Hypothalamus (tissue), 51 donors: Measurements from ENCODE around the gene FIGLA.
"Not testable (repeated sequence)": the region's sequence is repeated elsewhere in the genome, so short reads cannot be mapped to it uniquely, and the experiment has no call there.

Source experiments
- DNase-seq, 51 donors: peaks; one replicate each; lab custom pipeline; 2025; lab: John Stamatoyannopoulos, UW

The FIGLA gene

DNA sequence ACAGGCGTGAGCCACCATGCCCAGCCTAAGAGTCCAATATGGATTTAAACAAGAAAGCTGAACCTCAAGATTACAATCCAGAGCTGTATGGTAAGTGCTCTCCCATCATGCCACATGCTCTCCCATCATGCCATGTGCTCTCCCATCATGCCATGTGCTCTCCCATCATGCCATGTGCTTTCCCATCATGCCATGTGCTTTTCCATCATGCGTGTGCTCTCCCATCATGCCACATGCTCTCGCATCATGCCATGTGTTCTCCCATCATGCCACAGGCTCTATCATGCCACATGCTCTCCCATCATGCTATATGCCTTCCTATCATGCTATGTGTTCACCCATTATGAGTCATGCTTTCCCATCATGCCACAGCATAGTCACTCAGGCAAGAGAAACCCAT lies 43.2 kb downstream of the FIGLA start:
- DNase-seq = no peak

DNA sequence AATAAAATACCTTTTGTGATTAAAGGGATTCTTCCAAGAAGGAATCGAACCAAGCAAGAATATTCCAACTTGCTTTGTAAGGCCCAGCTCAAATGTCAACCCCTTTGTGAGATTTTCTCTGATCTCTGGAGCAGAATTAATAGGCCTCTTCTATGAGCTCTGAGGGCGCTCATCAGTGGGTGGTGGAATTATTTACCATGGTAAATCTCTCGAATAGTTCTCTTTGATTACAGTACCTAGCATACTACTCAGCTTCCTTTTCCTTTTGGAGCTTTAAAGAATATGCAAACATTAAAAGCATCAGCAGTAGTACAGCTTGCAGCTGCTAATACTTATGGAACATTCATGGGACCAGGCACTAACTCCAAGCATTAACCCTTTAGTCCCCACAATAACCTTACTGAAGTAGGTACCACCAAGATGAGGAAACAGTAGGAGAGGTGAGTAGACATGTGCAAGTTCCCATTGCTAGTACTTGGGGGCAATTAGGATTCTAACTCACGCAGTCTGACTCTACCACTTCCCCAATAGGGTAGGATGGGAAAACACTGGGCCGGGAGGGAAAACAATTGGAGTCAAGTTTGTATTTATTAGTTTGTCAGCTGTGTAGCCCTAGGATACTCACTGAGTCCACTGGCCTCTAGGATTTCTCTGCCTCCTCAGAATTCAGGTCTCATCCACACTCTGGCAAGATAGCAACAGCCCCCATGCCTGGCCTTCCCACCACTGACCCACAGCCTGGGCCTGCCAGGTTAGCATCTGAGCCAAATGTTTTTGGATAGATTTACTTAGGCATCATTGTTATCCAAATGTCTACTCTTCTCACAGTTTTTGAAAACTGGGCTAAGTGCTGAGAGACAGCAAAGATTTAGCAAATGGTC lies 44.1 kb downstream of the FIGLA start:
- DNase-seq = peak in 2 of 51 donors; percentile 12 to 18

DNA sequence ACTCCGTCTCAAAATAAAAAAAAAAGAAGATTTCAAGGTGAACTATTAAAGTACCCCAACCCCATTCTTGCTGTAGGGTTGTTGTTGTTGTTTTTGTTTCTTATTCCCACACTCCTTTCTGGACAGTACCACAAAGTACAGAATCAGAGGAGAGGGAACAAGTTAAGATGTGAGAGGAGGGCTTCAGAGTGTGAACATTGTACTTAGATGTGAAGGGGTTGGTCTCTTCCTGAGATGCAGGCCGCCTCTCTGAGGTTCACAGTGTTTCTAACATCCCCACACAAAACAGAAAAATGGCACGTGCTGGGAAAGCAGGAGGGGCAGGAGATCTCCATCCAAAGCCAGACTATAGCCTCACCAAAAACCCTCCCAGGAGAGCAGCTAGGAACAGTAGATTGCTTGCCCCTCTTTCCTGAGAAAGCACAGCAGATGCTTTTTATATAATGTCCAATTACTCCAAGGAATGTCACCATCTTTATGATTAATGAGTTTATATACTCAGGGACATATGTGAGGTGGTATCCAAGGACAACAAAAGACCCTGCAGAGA lies 45.1 kb downstream of the FIGLA start:
- DNase-seq = no peak

DNA sequence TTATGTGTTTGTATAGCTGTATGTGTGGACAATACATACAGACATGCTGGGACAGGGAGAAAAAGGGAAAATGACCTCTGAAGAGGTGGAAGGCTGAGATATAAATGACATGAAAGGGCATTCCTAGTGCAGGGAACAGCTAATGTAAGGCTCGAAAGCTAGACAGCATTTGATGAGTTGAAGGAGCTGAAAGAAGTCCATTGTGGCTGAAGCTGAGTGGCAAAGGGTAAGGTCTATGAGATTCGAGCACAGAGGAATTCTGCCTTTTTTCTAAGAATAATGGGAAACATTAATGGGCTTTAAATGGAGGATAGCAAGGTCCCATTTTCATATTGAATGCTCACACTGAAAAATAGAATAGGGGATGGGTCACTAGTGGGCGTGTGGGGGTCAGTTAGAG lies 46.0 kb downstream of the FIGLA start:
- DNase-seq = no peak

DNA sequence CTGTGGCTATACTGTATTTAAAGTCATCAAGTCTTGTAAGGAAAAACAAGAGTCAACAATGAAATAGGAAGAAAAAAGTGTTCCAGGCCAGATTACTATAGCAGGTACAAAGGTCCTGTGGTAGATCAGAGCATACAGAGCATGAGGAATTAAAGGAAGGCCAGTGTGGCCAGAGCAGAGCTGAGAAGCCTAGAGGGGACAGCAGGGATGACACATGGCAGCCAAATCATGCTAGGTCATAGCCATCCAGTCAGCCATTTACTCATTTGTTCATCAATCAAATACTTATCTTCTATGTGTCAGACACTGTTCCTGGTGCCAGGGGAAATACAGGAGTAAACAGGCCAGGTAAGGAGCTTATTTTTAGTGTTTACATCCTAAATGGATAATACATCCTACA lies 46.8 kb downstream of the FIGLA start:
- DNase-seq = no peak

DNA sequence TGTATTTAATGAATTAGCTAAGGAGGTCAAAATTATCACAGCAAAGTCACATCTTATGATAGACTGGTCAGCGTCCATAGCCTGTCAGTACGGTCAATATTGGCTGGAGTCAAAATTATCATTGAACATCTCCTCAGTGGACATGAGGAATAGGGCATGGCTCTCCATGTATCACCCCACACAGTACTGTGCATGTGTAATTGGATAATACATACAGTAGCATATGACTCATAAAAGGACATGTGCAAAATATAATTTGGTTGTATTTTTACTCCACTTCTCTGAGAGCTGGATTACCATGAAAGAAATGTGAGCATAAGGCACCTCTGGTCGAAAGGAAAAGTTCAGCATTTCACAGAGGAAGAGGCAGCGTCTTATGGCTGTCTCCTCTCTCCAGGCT lies 47.4 kb downstream of the FIGLA start:
- DNase-seq = no peak

DNA sequence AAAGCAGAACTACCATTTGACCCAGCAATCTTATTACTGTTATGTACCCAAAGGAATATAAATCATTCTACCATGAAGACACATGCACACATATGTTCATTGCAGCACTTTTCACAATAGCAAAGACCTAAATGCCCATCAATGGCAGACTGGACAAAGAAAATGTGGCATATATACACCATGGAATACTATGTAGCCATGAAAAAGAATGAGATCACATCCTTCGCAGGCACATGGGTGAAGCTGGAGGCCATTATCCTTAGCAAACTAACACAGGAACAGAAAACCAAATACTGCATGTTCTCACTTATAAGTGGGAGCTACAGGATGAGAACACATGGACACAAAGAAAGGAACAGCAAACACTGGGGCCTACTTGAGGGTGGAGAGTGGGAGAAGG lies 51.0 kb downstream of the FIGLA start:
- DNase-seq = not testable (repeated sequence)

DNA sequence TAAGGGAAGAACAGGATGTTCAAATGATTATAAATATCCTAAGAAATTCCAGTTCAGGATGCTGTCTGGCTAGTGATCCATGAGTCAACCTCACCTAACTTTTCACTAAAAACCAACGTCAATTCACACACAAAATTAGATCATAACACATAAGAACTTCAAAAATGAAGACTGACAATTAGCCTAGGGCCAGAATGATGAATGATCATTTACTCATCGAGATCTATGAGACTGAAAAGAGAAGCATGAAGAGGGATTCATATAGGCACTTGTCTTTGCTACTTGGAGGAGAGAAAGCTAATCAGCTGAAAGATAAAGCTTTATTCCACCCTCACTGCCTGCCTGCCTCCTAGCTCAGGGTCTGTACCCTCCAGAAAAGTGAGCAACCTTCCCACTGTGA lies 52.3 kb downstream of the FIGLA start:
- DNase-seq = no peak

DNA sequence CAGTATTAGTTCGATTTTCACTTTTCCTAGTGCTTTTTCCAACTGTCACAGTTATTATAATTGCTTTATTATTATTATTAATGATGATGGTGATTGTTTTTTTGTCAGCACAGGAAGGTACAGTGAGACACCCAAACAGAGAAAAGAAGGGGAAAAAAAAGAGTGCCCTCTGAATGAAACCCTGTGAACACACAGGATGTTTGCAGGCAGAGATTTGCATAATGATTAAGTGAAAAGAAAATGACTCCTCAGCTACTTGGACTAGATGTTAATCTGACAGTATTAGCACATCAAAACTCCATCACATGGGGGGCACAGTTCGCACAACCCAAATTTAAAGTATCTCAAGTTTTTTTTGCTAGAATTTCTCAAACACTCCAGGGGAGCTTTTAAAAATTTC lies 55.4 kb downstream of the FIGLA start:
- DNase-seq = no peak

DNA sequence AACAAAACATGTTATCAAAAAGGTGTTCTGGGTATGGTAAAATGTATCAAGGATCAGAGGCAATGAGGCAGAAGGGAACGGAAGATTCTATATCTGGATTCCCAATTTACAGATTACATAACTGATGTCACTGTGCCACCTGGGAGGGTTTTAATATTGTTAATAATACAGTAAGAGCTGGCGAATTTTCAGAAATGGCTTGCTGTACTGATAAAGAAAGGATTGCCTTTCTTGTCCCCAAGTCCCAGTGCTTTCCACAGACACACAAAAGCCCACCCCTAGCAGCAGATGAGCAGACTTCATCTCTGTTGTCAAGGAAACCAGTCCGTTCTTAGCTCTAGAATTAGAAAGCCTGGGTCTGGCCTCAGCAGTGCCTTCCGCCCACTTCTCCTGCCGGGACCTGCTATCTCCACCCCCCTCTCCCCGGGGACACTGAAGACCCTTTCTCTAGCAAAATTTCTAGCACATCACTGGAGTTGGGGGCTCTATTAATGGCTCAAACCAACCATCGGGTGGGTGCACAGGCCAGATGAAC lies 56.7 kb downstream of the FIGLA start:
- peak in 2 of 51 donors; percentile 4 to 15 for DNase-seq

DNA sequence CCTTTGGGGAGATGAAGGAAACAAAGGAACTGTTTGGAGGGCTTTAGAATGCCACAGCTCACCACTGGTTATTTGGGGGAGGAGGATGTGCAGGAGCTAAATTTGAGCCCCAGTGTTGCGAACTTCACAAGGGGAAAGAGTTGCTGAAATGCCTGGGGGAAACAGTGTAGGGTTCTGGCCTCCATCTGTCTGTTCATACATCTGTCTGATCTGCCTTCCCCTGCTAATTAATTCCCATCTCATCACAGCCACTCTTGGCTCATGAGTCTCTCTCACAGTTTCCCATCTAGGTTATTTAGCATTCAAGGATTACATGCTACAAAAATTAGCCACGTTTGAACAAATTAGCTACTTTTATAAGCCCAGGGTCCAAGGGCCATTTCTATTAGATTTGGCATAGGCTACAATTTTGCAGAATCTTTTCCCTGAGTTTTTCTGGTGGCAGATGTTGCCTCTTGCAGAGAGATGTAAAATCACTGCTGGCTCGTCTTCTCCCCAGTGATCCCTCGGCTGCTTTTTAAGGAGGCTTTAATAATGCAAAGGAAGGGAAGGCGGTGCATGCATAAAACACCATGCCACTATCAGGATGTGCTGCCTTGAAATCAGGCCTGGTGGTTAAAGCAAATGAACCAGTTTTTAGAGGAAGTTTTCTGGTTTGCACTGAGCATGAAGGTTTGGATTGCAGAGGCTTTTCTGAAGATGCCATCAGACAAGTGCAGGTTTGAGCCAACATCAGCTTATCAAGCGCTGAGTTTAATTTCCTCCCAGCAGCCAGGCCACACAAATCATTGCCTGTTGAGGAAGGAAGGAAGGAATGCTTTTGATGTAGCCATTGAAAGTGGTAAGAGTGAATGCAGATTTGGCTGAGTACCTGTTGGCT lies 57.4 kb downstream of the FIGLA start:
- peak in 1 of 51 donors; percentile 38 for DNase-seq

DNA sequence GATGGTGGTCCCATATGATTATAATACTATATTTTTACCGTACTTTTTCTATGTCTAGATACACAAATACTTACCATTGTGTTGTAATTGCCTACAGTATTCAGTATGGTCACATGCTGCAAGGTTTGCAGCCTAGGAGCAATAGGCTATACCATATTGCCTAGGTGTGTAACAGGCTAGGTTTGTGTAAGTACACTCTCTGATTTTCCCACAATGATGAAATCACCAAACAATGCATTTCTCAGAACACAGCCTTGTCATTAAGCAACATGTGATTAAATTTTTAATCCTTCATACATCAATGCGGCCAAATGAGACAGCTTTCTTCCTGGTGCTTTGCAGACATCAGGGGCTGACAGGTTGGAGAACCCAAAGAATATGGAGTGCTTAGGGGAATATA lies 59.7 kb downstream of the FIGLA start:
- DNase-seq = no peak

DNA sequence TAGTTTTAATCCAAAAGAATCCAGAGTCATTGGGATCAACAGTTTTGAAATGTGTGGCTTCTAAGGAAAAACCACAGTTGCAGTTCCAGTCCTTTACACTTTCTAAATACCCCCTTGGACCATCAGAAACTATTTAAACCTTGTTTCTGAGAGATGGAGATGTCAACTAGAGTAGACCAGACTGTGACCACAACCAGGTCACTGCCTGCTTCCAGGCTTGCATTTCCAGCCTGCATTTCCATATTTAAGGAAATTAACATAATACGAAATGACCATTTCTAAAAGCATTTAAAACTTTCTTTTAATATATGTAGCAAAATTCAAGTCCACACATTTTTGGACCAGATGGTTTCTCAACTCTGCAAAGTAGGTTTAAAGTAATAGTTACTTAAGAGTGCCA lies 60.8 kb downstream of the FIGLA start:
- no peak for DNase-seq

DNA sequence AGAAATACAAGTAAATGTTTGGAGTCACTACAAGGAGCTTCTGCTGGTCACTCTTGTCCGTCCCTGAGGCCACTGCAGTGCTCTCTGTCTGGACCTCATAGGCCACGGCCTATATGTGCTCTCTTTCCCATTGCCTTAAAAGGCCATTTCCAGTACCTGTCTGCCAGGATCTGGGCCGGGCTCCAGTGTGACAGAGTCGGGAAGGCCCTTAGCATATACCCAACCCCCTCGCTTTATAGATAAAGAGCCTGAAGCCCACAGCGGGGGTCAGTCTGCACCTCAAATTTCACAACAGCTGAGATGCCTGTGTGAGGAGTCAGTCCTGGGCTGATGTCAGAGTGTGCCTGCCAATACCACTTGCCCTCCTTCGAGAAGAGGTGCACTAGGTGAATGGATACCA lies 62.3 kb downstream of the FIGLA start:
- no peak for DNase-seq
